Tibial artery (tissue), 4 donors: Measurements from ENCODE around the gene APBB2.

ENCODE experiments used
- DNase-seq, 2 donors: peaks; one replicate each; pipeline ENCODE4 v3.0.0-alpha.2; 2019
- H3K27ac ChIP-seq, 2 donors: fragments of 200-600 bp; sonication (generic) in 1 of 2; 1 replicate in 1 of 2; 2 replicates in 1 of 2; pipeline ENCODE4 v1.5.1; 2018 to 2019; ENCODE audit warnings: mild to moderate bottlenecking in 1 of 2
- H3K27me3 ChIP-seq, 2 donors: fragments of 200-600 bp; sonication (generic) in 1 of 2; one replicate each; pipeline versions ENCODE4 v1.5.1 to v1.6.0; 2016 to 2019
- H3K36me3 ChIP-seq, 3 donors: fragments of 200-600 bp; sonication (generic) in 2 of 3; one replicate each; pipeline ENCODE4 v1.5.1; 2016 to 2019; ENCODE audit warnings: mild to moderate bottlenecking in 2 of 3
- H3K4me1 ChIP-seq, 4 donors: fragments of 200-600 bp; sonication (generic) in 2 of 4; 1 replicate in 3 of 4; 2 replicates in 1 of 4; pipeline ENCODE4 v1.5.1; 2016 to 2019
- H3K4me3 ChIP-seq, 2 donors: fragments of 200-600 bp; sonication (generic) in 1 of 2; 1 replicate in 1 of 2; 2 replicates in 1 of 2; pipeline ENCODE4 v1.5.1; 2018 to 2019; ENCODE audit warnings: mild to moderate bottlenecking in 2 of 2
- H3K9me3 ChIP-seq, 3 donors: fragments of 200-600 bp; sonication (generic) in 1 of 3; one replicate each; pipeline ENCODE4 v1.5.1; 2016 to 2019
- CTCF ChIP-seq, 2 experiments: fragments of 200-600 bp in 1 of 2; fragments of 450-650 bp in 1 of 2; IDR thresholded peaks; one replicate each; pipeline ENCODE4 v1.5.1; 2017 to 2019; ENCODE audit warnings: antibody characterized with exemption in 2 of 2, mild to moderate bottlenecking in 1 of 2, moderate library complexity in 1 of 2
- intact Hi-C: fragments of 100-400 bp; cut with DNase I; formaldehyde crosslinking; loops from one replicate; pipeline ENCODE4 v1.15.0; 2023; ENCODE audit warnings: low total_unique reads

The APBB2 gene

GRCh38 chr4:40782876-40783275 lies 431.5 kb downstream of the APBB2 start:
- Histone ChIP-seq H3K27me3 (no peaks in the 10 kb centered on the region), H3K4me1 (no peaks in the 10 kb centered on the region), H3K4me3 (no peak overlapping the region), H3K27ac (no peak overlapping the region), H3K9me3 (peaks cover 0 to 7% (median 0%) of the 10 kb centered on the region in 3 donors), H3K36me3 (peaks cover 16 to 25% (median 23%) of the 10 kb centered on the region in 3 donors)
- no peak for DNase-seq
- no peak for TF ChIP-seq CTCF (IDR thresholded peaks at IDR 0.05)
- intact Hi-C loops: no loop called here

GRCh38 chr4:40778090-40778489 lies 436.3 kb downstream of the APBB2 start:
- TF ChIP-seq CTCF (IDR thresholded peaks at IDR 0.05): no peak
- peaks cover 0 to 7% (median 0%) of the 10 kb centered on the region in 3 donors for H3K9me3 ChIP-seq
- H3K4me3 ChIP-seq: no peak overlapping the region
- H3K27me3 ChIP-seq: no peaks in the 10 kb centered on the region
- intact Hi-C loops: no loop called here
- no peaks in the 10 kb centered on the region for H3K4me1 ChIP-seq
- no peak overlapping the region for H3K27ac ChIP-seq
- H3K36me3 ChIP-seq: peaks cover 29 to 41% (median 32%) of the 10 kb centered on the region in 3 donors
- no peak for DNase-seq

- Histone ChIP-seq H3K36me3 (peaks cover 0 to 3% (median 0%) of the 10 kb centered on the region in 3 donors), H3K9me3 (no peaks in the 10 kb centered on the region), H3K4me3 (no peak overlapping the region), H3K27me3 (no peaks in the 10 kb centered on the region), H3K4me1 (no peaks in the 10 kb centered on the region), H3K27ac (no peak overlapping the region)
- intact Hi-C loops: no loop called here
- no peak for DNase-seq
- TF ChIP-seq CTCF (IDR thresholded peaks at IDR 0.05): no peak
Measured at GRCh38 chr4:40769266-40769665, 445.1 kb downstream of the APBB2 start.

- H3K4me3 ChIP-seq: no peak overlapping the region
- no peaks in the 10 kb centered on the region for H3K9me3 ChIP-seq
- DNase-seq: no peak
- no peaks in the 10 kb centered on the region for H3K4me1 ChIP-seq
- TF ChIP-seq CTCF (IDR thresholded peaks at IDR 0.05): no peak
- H3K27me3 ChIP-seq: no peaks in the 10 kb centered on the region
- H3K36me3 ChIP-seq: peaks cover 0 to 8% (median 0%) of the 10 kb centered on the region in 3 donors
- no peak overlapping the region for H3K27ac ChIP-seq
- intact Hi-C loops: no loop called here
Measured at GRCh38 chr4:40763228-40763716, 451.1 kb downstream of the APBB2 start.
